Endothelial cell of umbilical vein (primary cell): ENCODE results near the gene KAT14. TPM values are rescaled to one million over a fixed set of nuclear protein-coding genes. Genes with fewer than 3 reads are reported as not detected.

ENCODE experiments used
- BruUV-seq: library from RNA; stranded (reverse); fragments of 400-500 nt; replicated peaks from 2 replicates; lab custom pipeline; 2021; lab: Mats Ljungman, UMichigan
- CTCF ChIA-PET: fragments of 300-600, 350-600 bp; sonication (Branson Sonifier 250); formaldehyde crosslinking; loops from one replicate; lab custom pipeline; 2021; ENCODE audit warnings: antibody characterized with exemption, inconsistent platforms; lab: Charles Lee
- POLR2A ChIA-PET: fragments of 300-600, 350-600 bp; sonication (Branson Sonifier 250); formaldehyde crosslinking; loops from one replicate; lab custom pipeline; 2021; ENCODE audit warnings: antibody characterized with exemption, inconsistent platforms; lab: Charles Lee
- DNase-seq: peaks from one replicate; pipeline ENCODE4 v3.0.0-alpha.2; 2011; ENCODE audit warnings: low read depth, low spot score
- FAIRE-seq: peaks from 2 replicates; lab custom pipeline; 2011; peaks lifted over from hg19 to GRCh38; lab: Jason Lieb, UNC
- H2AFZ ChIP-seq: 2 replicates; pipeline ENCODE4 v1.6.0; 2012; ENCODE audit warnings: low read depth, low read length, control low read depth, inconsistent platforms
- H3K27ac ChIP-seq: 2 replicates; pipeline ENCODE4 v1.5.1; 2011; ENCODE audit warnings: low read depth, mild to moderate bottlenecking, control low read depth, low read length, moderate library complexity; ENCODE audit not compliant: insufficient read depth
- H3K27me3 ChIP-seq, 2 experiments: 2 replicates each; pipeline versions ENCODE4 v1.6.0 to v1.6.1; 2011; ENCODE audit warnings: low read length in 2 of 2, mixed read lengths in 1 of 2; ENCODE audit not compliant: control insufficient read depth in 2 of 2, insufficient read depth in 2 of 2
- H3K36me3 ChIP-seq, 2 experiments: 2 replicates in 1 of 2; 3 replicates in 1 of 2; pipeline ENCODE4 v1.5.1; 2011; ENCODE audit warnings: low read length in 2 of 2, mild to moderate bottlenecking in 1 of 2, moderate library complexity in 1 of 2; ENCODE audit not compliant: control insufficient read depth in 2 of 2, insufficient read depth in 2 of 2; ENCODE audit errors: extremely low read depth in 1 of 2
- H3K4me1 ChIP-seq: 3 replicates; pipeline ENCODE4 v1.5.1; 2011; ENCODE audit warnings: mild to moderate bottlenecking, low read length; ENCODE audit not compliant: control insufficient read depth, insufficient read depth; ENCODE audit errors: extremely low read depth
- H3K4me2 ChIP-seq: 2 replicates; pipeline ENCODE4 v1.6.1; 2011; ENCODE audit warnings: low read length, control low read depth, mixed read lengths; ENCODE audit not compliant: insufficient read depth
- H3K4me3 ChIP-seq, 3 experiments: fragments of 200-600 bp in 1 of 3; sonication (generic), shearing (Covaris generic) in 1 of 3; replicated peaks in 1 of 3; 2 replicates each; pipeline ENCODE4 v1.5.1; 2011 to 2016; ENCODE audit warnings: control low read depth in 3 of 3, low read length in 3 of 3, mild to moderate bottlenecking in 2 of 3, inconsistent platforms in 1 of 3, low read depth in 1 of 3, moderate library complexity in 1 of 3; ENCODE audit not compliant: insufficient read depth in 1 of 3
- H3K79me2 ChIP-seq: 2 replicates; pipeline ENCODE4 v1.6.0; 2012; ENCODE audit warnings: low read length, inconsistent platforms; ENCODE audit not compliant: control insufficient read depth, insufficient read depth
- H3K9ac ChIP-seq: replicated peaks from 2 replicates; pipeline ENCODE3; 2011; ENCODE audit warnings: low read length, control low read depth; ENCODE audit not compliant: insufficient read depth; ENCODE audit errors: extremely low read depth
- H3K9me1 ChIP-seq: replicated peaks from 3 replicates; pipeline ENCODE4 v1.6.0; 2011; ENCODE audit warnings: mild to moderate bottlenecking, low read length; ENCODE audit not compliant: control insufficient read depth, insufficient read depth; ENCODE audit errors: extremely low read depth
- H3K9me3 ChIP-seq: replicated peaks from 2 replicates; pipeline ENCODE4 v1.5.1; 2012; ENCODE audit warnings: low read length, inconsistent platforms; ENCODE audit not compliant: control insufficient read depth, insufficient read depth
- H4K20me1 ChIP-seq: replicated peaks from 2 replicates; pipeline ENCODE3; 2011; ENCODE audit warnings: mild to moderate bottlenecking, low read length; ENCODE audit not compliant: control insufficient read depth, insufficient read depth; ENCODE audit errors: extremely low read depth
- CTCF ChIP-seq, 2 donors: IDR thresholded peaks; 1 replicate in 1 of 2; 2 replicates in 1 of 2; pipeline ENCODE4 v1.5.1; 2011; ENCODE audit warnings: low read length in 2 of 2, mild to moderate bottlenecking in 2 of 2, moderate library complexity in 2 of 2, control low read depth in 1 of 2, inconsistent platforms in 1 of 2, low read depth in 1 of 2; ENCODE audit not compliant: insufficient read depth in 1 of 2; ENCODE audit errors: extremely low read depth in 1 of 2
- EZH2 ChIP-seq: IDR thresholded peaks from 2 replicates; pipeline ENCODE4 v1.6.1; 2012; ENCODE audit warnings: borderline replicate concordance, low read depth, mild to moderate bottlenecking, moderate library complexity, low read length, inconsistent platforms; ENCODE audit not compliant: severe bottlenecking
- MYC ChIP-seq: IDR thresholded peaks from one replicate; pipeline ENCODE4 v1.6.1; 2011; ENCODE audit warnings: mild to moderate bottlenecking, low read depth, low read length
- POLR2A ChIP-seq: IDR thresholded peaks from 2 replicates; pipeline ENCODE4 v1.6.1; 2012; ENCODE audit warnings: low read depth, mild to moderate bottlenecking, control low read depth, low read length
- POLR2AphosphoS5 ChIP-seq: IDR thresholded peaks from 2 replicates; pipeline ENCODE4 v1.6.1; 2012; ENCODE audit warnings: low read depth, mild to moderate bottlenecking, control low read depth, low read length, moderate library complexity; ENCODE audit not compliant: insufficient read depth
- dilution Hi-C: fragments of 300-500 bp; cut with MboI; formaldehyde crosslinking; loops from one replicate; pipeline ENCODE4 v1.15.0; 2019; ENCODE audit warnings: low sequenced_read_pairs; ENCODE audit not compliant: extremely low pct_ligation_motif_present
- intact Hi-C: fragments of 100-400 bp; cut with micrococcal nuclease; formaldehyde crosslinking; loops from one replicate; pipeline ENCODE4 v1.10.0; 2022
- polyA plus RNA-seq, 4 experiments: library from polyadenylated mRNA; depleted of rRNA in 3 of 4; stranded (reverse) in 3 of 4; unstranded in 1 of 4; fragments of >200 nt; gene quantifications; 2 replicates each; pipeline versions ENCODE4 v1.2.1 to v1.2.3, GENCODE V29; 2011 to 2012; ENCODE audit warnings: missing spikeins in 1 of 4
- total RNA-seq: library from RNA; stranded (reverse); gene quantifications from 2 replicates; pipeline ENCODE4 v1.2.3, GENCODE V29; 2021
- TF ChIP-seq, protein P1 (sequence below): IDR thresholded peaks from 2 replicates; pipeline ENCODE4 v1.6.1; 2011; ENCODE audit not compliant: insufficient read depth, insufficient read length

The KAT14 gene
- total and polyA plus RNA-seq, 2 donors (not counting 3 experiments of a cell fraction or from before 2014, with no cell fraction given), result 6.7 to 11.7 TPM

DNA sequence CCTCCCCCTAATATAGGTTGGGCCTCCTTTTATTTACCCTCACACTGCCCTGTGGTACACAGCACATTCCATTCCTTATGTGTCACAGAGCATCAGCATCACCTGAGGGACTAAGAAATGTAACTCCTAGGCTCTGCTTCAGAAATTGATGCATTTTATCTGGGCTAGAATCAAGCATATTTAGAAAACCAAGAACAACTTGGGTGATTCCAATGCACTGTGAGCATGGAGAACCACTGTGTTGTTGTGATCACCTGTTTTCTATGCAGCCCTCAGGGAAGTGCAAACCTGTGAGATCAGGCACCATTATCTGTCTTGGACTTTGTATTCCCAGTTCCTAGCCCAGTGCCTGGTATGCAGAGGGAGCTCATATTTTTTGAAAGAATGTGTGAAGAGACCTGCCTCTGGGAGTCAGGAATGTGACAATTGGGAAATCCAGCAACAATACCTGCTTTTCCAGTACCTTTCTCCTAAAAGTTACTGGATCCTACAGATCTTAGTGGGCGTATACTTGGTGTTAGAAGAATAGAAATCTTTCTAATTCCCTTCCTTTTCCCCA, 7.0 kb downstream of the KAT14 start:
- Histone ChIP-seq H3K36me3 (peaks cover 3 to 6% of the 10 kb centered on the region in 2 experiments), H3K4me2 (no peak overlapping the region), H3K9me1 (no peaks in the 10 kb centered on the region), H2AFZ (no peak overlapping the region), H3K4me1 (no peaks in the 10 kb centered on the region), H3K79me2 (peaks cover 6% of the 10 kb centered on the region), H3K9me3 (no peaks in the 10 kb centered on the region), H3K9ac (no peak overlapping the region), H3K4me3 (no peak overlapping the region), H3K27me3 (no peaks in the 10 kb centered on the region), H3K27ac (no peak overlapping the region), H4K20me1 (no peaks in the 10 kb centered on the region)
- TF ChIP-seq POLR2AphosphoS5 (no peak), MYC (no peak), CTCF (IDR thresholded peaks at IDR 0.05; ENCODE audit: extremely low read depth in 1 of 2, insufficient read depth in 1 of 2, low read depth in 1 of 2, low read length in 2 of 2) (no peak), POLR2A (no peak), EZH2 (no peak)
- TF ChIP-seq, protein P1, sequence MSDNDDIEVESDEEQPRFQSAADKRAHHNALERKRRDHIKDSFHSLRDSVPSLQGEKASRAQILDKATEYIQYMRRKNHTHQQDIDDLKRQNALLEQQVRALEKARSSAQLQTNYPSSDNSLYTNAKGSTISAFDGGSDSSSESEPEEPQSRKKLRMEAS, result no peak
- CTCF ChIA-PET, result no interaction called here
- POLR2A ChIA-PET, result no interaction called here
- no TSS peak for BruUV-seq
- FAIRE-seq (no peak), DNase-seq (no peak)
- dilution Hi-C loops, result no loop called here
- intact Hi-C loops, result no loop called here
